ENCODE data around the gene ANKFN1. TPM values are rescaled to one million over a fixed set of nuclear protein-coding genes. Genes with fewer than 3 reads are reported as not detected.

Gene ANKFN1
- total RNA-seq, 3 donors from 2014 or later, result 4.1 to 12.8 (median 5.6) TPM

DNA sequence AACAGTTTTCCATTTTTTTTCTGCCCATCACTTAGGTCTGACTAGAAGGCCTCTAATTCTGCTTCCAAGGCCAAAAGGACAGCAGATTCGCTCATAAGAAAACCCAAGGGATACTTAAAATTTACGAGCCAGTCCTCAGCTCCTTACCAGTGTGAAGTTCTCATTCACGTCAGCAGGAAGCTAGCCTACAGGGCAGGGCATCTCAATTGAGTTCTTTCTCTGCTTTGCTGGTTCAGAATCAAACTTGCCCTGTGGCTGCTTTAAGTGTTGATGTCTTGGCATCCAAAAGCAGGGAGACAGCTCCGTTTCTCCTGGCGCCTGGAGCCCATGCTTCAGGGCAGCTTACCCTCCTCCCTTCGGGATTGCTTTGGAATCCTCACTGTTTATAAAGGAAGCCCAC is 136.0 kb downstream of the ANKFN1 start:
- intact Hi-C loops (cut with DNase I; ENCODE audit: low total_unique reads), result no loop called here
- Histone ChIP-seq H3K4me1 (no peaks in the 10 kb centered on the region), H3K4me3 (no peak overlapping the region), H3K27ac (no peak overlapping the region), H3K9me3 (no peaks in the 10 kb centered on the region), H3K27me3 (no peaks in the 10 kb centered on the region), H3K36me3 (no peaks in the 10 kb centered on the region)
- DNase-seq (ENCODE audit: low spot score in 2 of 2), result no peak
- TF ChIP-seq, protein P1, sequence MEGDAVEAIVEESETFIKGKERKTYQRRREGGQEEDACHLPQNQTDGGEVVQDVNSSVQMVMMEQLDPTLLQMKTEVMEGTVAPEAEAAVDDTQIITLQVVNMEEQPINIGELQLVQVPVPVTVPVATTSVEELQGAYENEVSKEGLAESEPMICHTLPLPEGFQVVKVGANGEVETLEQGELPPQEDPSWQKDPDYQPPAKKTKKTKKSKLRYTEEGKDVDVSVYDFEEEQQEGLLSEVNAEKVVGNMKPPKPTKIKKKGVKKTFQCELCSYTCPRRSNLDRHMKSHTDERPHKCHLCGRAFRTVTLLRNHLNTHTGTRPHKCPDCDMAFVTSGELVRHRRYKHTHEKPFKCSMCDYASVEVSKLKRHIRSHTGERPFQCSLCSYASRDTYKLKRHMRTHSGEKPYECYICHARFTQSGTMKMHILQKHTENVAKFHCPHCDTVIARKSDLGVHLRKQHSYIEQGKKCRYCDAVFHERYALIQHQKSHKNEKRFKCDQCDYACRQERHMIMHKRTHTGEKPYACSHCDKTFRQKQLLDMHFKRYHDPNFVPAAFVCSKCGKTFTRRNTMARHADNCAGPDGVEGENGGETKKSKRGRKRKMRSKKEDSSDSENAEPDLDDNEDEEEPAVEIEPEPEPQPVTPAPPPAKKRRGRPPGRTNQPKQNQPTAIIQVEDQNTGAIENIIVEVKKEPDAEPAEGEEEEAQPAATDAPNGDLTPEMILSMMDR (IDR thresholded peaks at IDR 0.05), result no peak
- TF ChIP-seq POLR2A (IDR thresholded peaks at IDR 0.05) (no peak), POLR2AphosphoS5 (IDR thresholded peaks at IDR 0.05) (no peak)

DNA sequence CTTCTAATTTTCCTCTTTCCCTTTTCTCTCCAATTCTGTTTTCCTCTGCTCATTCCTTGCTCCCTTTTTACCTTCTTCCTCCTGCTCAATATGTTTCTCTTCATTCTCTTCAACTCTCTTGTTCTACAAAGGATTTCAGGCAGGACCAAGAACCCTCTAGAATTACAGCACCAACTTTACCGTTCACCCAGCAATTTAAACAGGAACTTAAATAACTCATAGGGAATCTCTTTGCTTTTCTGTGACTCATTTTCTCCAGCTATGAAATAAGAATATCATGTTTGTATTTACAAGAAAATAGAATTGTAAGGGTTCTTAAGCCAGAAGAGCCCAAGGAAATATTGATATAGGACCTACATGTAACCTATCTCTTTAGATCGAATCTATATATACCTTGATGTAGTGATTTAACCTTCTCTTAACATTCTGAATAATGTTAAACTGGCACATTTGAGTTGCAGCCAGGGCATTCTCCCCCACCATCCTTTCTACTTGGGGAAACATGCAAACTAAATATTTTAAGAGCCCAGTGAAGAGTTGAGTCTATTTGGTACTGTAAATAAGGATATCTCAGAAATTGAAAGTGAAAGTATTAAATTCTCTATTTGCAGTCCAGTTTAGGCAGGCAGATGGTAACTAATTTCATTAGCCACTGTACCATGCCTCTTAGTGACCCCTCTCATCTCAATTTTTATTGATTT is 137.0 kb downstream of the ANKFN1 start:
- intact Hi-C loops (cut with DNase I; ENCODE audit: low total_unique reads), result no loop called here

DNA sequence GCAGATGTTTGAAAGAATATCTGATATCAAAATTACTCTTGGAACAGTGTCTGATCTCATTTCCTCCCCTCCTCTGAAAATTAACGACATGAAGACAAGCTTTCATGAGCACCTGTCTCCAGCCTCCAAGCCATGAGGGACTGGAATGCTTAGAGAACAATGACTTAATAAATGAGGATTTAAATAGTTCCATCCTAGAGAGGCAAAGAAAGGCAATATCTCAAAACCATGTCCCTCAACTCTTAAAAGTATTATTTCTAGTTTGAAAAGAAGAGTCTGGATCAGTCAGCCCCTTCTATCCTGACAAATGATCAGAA is 137.5 kb downstream of the ANKFN1 start:
- Histone ChIP-seq H3K4me1 (no peaks in the 10 kb centered on the region), H3K27ac (no peak overlapping the region), H3K27me3 (no peaks in the 10 kb centered on the region), H3K4me3 (peak overlapping the region in 2 of 3 donors; percentile 12 to 45), H3K9me3 (no peaks in the 10 kb centered on the region), H3K36me3 (no peaks in the 10 kb centered on the region)
- no peak for DNase-seq (ENCODE audit: low spot score in 2 of 2)
- no peak for TF ChIP-seq POLR2AphosphoS5 (IDR thresholded peaks at IDR 0.05)
- TF ChIP-seq POLR2A (IDR thresholded peaks at IDR 0.05), result no peak
- TF ChIP-seq, protein P1 (IDR thresholded peaks at IDR 0.05), result no peak
- intact Hi-C loops (cut with DNase I; ENCODE audit: low total_unique reads), result no loop called here

More for the DNA sequence above, 137.0 kb downstream of the ANKFN1 start:
- H3K36me3 ChIP-seq, result no peaks in the 10 kb centered on the region
- H3K4me1 ChIP-seq, result no peaks in the 10 kb centered on the region
- no peaks in the 10 kb centered on the region for H3K9me3 ChIP-seq
- H3K4me3 ChIP-seq, result peak overlapping the region in 2 of 3 donors; percentile 12 to 45
- TF ChIP-seq POLR2A (IDR thresholded peaks at IDR 0.05) (no peak), POLR2AphosphoS5 (IDR thresholded peaks at IDR 0.05) (no peak)
- TF ChIP-seq, protein P1 (IDR thresholded peaks at IDR 0.05), result no peak
- DNase-seq (ENCODE audit: low spot score in 2 of 2), result no peak
- H3K27me3 ChIP-seq, result no peaks in the 10 kb centered on the region
- no peak overlapping the region for H3K27ac ChIP-seq

DNA sequence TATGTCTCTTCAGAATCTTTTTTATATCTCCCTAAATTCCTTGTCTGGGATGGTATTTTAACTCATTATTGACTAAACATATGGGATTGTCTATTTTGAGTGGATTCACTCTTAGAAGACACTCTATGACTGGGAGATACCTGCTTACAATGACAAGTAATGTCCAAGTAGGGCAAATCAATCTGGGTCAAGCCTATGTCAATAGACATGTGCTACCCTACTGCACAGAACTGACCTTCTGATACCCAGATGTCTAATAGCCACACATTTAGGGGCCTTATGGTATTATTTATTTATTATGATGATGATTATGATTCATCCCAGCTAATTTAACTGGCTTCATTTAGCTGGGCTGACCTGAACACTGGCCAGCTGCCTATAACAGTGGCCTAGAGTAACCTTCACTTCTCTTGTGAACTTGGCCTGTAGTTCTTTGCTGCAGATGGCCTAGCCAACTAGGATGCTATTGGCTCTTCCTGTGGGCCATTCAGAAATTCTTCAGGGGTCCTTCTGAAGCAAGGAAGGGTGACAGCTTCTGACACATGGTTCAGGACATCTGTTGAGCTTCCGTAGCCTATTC is 138.0 kb downstream of the ANKFN1 start:
- H3K9me3 ChIP-seq, result no peaks in the 10 kb centered on the region
- no peak overlapping the region for H3K27ac ChIP-seq
- intact Hi-C loops (cut with DNase I; ENCODE audit: low total_unique reads), result no loop called here
- TF ChIP-seq POLR2A (IDR thresholded peaks at IDR 0.05) (no peak), POLR2AphosphoS5 (IDR thresholded peaks at IDR 0.05) (no peak)
- TF ChIP-seq, protein P1 (IDR thresholded peaks at IDR 0.05), result no peak
- no peaks in the 10 kb centered on the region for H3K4me1 ChIP-seq
- DNase-seq (ENCODE audit: low spot score in 2 of 2), result no peak
- no peaks in the 10 kb centered on the region for H3K27me3 ChIP-seq
- H3K36me3 ChIP-seq, result no peaks in the 10 kb centered on the region
- H3K4me3 ChIP-seq, result no peak overlapping the region

DNA sequence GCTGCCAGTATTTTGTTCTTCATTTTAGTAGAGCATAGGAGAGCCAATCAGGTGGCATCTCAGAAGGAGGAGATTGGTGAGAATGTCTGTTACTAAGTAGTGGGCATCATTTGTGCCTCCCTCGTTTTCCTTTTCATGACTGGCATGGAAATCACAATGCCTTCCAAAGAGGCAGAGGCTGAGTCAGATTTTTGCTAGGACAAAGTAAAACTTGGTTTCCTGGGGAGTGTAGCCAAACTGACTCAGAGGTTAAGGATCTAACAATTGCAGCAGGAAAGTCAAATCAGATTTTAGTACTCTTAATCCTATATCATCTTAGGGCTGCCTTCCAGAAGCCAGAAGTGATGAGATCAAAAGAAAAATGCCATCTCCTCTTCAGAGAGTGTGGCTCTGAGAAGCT is 138.7 kb downstream of the ANKFN1 start:
- Histone ChIP-seq H3K4me1 (no peaks in the 10 kb centered on the region), H3K27me3 (no peaks in the 10 kb centered on the region), H3K27ac (no peak overlapping the region), H3K9me3 (no peaks in the 10 kb centered on the region), H3K36me3 (no peaks in the 10 kb centered on the region), H3K4me3 (no peak overlapping the region)
- DNase-seq (ENCODE audit: low spot score in 2 of 2), result no peak
- intact Hi-C loops (cut with DNase I; ENCODE audit: low total_unique reads), result no loop called here
- TF ChIP-seq POLR2A (IDR thresholded peaks at IDR 0.05), result no peak
- TF ChIP-seq, protein P1 (IDR thresholded peaks at IDR 0.05), result no peak
- no peak for TF ChIP-seq POLR2AphosphoS5 (IDR thresholded peaks at IDR 0.05)

All from breast epithelium (tissue), 4 donors.